Neural cell (in vitro differentiated cells): ENCODE measurements around the gene DCAF11.

Source experiments
- EP300 ChIP-seq: fragments of 450-650 bp; conservative IDR thresholded peaks from 2 replicates; pipeline ENCODE4 v1.6.1; 2014; ENCODE audit warnings: antibody characterized with exemption, mild to moderate bottlenecking, moderate library complexity; ENCODE audit not compliant: poor library complexity, severe bottlenecking
- EZH2 ChIP-seq: fragments of 200-600, 300-800 bp; shearing (Covaris generic), sonication (generic); IDR thresholded peaks from 2 replicates; pipeline ENCODE4 v1.6.1; 2014; ENCODE audit warnings: antibody characterized with exemption, low read length, borderline replicate concordance, mild to moderate bottlenecking; ENCODE audit not compliant: insufficient read depth, poor library complexity, severe bottlenecking
- RAD21 ChIP-seq: fragments of 450-650 bp; conservative IDR thresholded peaks from 2 replicates; pipeline ENCODE4 v1.6.1; 2014; ENCODE audit warnings: antibody characterized with exemption, mild to moderate bottlenecking, moderate library complexity
- TAF1 ChIP-seq: IDR thresholded peaks from 2 replicates; pipeline ENCODE4 v1.6.1; 2012; ENCODE audit warnings: low read depth
- TF ChIP-seq, protein P1 (sequence below): fragments of 450-650 bp; IDR thresholded peaks from 2 replicates; pipeline ENCODE4 v1.5.1; 2014; ENCODE audit warnings: antibody characterized with exemption, mild to moderate bottlenecking, moderate library complexity; ENCODE audit not compliant: poor library complexity, severe bottlenecking

GRCh38 chr14:24074625-24075484, 39.7 kb upstream of the DCAF11 start:
- TF ChIP-seq, protein P1, sequence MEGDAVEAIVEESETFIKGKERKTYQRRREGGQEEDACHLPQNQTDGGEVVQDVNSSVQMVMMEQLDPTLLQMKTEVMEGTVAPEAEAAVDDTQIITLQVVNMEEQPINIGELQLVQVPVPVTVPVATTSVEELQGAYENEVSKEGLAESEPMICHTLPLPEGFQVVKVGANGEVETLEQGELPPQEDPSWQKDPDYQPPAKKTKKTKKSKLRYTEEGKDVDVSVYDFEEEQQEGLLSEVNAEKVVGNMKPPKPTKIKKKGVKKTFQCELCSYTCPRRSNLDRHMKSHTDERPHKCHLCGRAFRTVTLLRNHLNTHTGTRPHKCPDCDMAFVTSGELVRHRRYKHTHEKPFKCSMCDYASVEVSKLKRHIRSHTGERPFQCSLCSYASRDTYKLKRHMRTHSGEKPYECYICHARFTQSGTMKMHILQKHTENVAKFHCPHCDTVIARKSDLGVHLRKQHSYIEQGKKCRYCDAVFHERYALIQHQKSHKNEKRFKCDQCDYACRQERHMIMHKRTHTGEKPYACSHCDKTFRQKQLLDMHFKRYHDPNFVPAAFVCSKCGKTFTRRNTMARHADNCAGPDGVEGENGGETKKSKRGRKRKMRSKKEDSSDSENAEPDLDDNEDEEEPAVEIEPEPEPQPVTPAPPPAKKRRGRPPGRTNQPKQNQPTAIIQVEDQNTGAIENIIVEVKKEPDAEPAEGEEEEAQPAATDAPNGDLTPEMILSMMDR, result no peak
- TF ChIP-seq EZH2 (no peak), EP300 (no peak), RAD21 (no peak), TAF1 (no peak)
